ENCODE data around the gene SECTM1.

SECTM1 gene

DNA sequence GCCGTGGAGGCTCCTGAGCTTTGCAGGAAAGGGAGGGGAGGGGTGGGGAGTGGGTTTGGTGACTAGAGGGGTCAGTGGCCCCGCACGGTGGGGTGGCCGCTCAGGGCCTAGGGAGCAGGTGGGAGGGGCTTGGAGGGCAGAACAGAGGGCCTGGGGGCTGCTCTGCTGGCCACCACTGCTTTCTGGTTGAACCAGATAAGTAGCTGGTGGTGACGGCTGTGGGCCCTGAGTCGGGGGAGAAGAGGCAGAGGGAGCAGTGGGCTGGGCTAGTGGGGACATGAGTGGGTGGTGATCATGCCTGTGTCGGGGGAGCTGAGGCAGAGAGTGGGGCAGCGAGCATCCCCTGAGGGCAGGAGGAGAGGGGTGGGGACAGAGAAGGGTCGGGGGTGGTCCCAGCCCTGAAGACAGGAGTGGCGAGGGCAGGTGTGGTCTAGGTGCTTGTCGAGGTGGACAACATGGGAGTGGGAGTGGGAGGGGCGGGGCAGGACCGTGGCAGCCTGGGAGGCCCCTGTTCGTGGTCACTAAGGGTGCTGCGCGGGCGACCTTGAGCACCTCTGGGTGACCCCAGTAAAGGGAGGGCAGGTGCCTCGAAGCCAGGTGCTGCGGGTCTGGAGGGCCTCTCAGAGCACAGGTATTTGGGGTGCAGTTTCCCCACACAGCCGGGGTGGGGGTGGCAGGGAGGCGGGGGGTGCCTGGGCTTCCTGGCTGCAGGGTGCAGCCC lies 9.9 kb downstream of the SECTM1 start:
- TF ChIP-seq, protein P1, sequence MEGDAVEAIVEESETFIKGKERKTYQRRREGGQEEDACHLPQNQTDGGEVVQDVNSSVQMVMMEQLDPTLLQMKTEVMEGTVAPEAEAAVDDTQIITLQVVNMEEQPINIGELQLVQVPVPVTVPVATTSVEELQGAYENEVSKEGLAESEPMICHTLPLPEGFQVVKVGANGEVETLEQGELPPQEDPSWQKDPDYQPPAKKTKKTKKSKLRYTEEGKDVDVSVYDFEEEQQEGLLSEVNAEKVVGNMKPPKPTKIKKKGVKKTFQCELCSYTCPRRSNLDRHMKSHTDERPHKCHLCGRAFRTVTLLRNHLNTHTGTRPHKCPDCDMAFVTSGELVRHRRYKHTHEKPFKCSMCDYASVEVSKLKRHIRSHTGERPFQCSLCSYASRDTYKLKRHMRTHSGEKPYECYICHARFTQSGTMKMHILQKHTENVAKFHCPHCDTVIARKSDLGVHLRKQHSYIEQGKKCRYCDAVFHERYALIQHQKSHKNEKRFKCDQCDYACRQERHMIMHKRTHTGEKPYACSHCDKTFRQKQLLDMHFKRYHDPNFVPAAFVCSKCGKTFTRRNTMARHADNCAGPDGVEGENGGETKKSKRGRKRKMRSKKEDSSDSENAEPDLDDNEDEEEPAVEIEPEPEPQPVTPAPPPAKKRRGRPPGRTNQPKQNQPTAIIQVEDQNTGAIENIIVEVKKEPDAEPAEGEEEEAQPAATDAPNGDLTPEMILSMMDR (conservative IDR thresholded peaks at IDR 0.05; ENCODE audit: control insufficient read depth, insufficient read depth, low read depth, low read length) = no peak
- no peak for DNase-seq (ENCODE audit: low read depth)
- H3K4me3 ChIP-seq (ENCODE audit: control insufficient read depth, low read depth, low read length) = no peak overlapping the region

DNA sequence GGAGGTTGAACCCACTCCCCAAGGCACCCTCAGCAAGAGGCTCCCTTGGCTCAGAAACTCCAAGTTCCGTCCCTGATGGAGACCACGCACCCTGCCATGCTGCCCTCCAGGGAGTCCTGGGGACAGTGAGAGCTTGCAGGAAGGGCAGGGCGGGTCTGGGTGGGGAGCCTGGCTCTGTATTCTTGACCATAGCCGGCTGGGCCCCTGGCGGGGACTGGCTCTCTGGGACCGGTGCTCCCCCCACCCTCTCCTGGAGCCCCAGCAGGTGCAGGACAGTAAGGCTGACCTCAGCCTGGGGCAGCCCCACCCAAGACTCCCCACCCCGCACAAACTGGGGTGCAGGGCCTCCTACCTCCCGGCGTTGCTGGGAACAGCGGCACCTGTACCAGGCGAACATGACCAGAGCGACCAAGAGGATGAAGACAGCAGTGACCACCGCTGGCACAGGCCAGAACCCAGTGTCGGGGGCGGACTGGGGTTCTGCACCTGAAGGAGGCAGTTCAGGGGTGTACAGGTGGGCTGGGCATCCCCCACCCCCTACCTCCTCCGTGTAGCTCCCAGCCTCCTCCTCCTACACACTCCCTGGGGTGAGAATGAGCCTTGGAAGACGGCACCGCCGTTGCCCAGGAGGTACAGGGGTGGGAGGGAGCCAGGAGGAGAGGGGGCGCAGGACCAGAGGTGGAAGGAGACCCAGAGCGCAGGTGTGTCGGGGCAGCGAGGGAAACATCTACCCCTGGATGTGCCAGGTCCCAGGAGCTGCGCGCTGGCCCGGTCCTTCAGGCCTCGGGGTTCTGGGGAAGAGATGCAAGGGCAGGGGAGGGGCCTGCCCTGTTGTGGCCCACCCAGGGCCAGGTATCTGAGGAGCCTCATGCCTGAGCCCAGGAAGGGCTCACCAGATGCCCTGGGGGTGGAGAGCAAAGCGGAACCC lies 10.8 kb downstream of the SECTM1 start:
- DNase-seq (ENCODE audit: low read depth) = no peak
- H3K4me3 ChIP-seq (ENCODE audit: control insufficient read depth, low read depth, low read length) = no peak overlapping the region
- TF ChIP-seq, protein P1 (conservative IDR thresholded peaks at IDR 0.05; ENCODE audit: control insufficient read depth, insufficient read depth, low read depth, low read length) = no peak

DNA sequence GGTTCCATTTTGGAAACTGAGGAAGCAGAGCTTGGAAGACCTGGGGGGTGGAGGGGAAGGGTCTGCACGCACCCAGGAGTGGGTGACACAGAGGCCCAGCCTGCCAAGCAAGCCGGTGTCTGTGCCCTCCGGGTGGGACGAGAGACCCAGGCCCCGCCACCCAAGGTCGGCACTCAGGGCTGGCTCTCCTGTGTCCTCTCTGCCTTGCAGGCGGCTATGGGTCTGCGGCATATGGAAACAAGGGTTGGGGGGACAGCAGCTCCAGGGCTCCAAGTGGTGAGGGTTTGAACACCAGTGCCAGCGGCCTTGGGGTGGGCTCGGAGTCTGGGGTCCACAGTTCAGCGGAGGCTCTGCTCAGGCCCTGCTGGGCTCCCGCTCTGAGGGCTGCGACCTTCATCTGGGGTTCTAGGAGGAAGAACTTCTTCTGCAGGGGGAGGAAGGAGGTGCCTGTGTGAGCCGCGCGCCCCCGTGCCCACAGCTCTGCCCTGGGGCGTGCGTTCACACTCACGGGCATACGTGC lies 11.6 kb downstream of the SECTM1 start:
- DNase-seq (ENCODE audit: low read depth) = no peak
- H3K4me3 ChIP-seq (ENCODE audit: control insufficient read depth, low read depth, low read length) = no peak overlapping the region
- TF ChIP-seq, protein P1 (conservative IDR thresholded peaks at IDR 0.05; ENCODE audit: control insufficient read depth, insufficient read depth, low read depth, low read length) = no peak

DNA sequence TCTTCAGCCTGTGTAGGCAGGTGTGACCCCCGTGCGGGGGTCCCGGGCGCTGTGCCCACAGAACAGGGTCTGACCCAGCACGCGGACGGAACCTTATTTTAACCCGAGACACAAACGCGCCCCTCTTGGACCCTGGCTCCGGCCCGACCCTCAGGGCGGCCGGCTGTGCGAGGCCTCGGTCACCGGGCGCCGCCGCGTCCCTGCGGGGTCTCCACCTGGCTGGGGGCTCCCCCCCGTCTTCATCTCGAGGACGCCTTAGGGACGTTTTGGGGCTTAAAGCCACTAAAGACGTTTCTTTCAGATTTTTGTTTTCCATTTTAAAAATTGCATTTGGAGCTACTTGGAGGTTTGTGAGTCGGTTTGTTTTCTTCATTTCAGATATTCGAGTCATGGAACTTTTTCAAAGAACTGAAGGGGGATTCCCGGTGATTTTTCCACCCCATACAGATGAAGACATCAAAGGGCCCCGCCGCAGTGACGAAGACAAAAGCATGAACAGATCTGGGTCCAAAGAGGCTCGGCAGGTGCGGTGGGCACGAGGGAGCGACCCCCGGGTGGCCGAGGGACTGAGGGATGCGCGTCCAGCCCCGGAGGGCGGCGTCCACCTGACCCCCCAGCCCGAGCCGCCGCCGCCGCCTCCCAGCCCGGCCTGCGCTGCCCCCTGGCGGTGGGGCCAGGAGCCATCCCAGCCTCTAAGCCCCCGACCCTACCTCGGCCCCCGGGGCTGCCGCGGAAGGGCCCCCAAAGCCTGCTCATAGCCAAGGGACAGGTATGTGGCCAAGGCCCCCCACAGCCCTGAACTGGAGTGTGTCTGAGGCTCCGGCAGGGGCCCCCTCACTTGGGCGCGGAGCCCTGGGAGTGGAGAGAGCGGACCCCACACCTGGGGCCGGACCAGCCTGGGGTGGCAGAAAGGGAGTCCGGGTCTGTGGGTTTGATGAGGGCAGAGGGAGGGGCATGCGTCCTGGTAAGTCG lies 12.3 kb downstream of the SECTM1 start:
- DNase-seq (ENCODE audit: low read depth) = no peak
- H3K4me3 ChIP-seq (ENCODE audit: control insufficient read depth, low read depth, low read length) = no peak overlapping the region
- TF ChIP-seq, protein P1 (conservative IDR thresholded peaks at IDR 0.05; ENCODE audit: control insufficient read depth, insufficient read depth, low read depth, low read length) = peak; percentile 33

DNA sequence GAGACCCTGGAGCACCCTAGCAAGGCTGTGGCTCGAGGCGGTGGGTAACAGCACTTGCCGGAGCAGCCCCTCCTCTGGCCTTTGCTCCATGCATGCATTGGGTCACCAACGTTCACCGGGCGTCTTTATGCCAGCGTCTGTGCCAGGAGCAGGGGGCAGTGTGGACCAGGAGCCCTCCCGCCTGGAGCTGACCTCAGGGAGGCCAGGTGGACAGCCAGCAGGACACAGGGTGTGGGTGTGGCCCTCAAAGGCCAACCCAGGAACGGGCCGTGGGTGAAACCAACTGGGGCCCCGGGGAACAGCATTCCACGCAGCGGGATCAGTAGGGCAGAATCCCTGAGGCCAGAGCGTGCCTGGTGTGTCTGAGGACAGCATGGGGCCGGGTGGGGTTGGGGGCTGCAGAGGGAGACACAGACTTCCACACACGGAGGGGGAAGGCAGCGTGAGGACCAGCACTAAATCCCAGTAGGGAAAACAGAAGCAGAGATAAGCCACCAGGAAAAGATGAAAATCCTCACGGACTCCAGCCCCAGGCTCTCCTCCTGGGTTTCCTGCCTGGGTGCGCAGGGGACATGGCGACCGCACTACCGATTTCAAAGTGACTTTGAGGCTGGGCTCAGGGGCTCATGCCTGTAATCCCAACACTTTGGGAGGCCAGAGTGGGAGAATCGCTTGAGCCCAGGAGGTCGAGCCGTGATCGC lies 13.3 kb downstream of the SECTM1 start:
- TF ChIP-seq, protein P1 (conservative IDR thresholded peaks at IDR 0.05; ENCODE audit: control insufficient read depth, insufficient read depth, low read depth, low read length) = no peak
- DNase-seq (ENCODE audit: low read depth) = no peak
- no peak overlapping the region for H3K4me3 ChIP-seq (ENCODE audit: control insufficient read depth, low read depth, low read length)
